GM19372 (cell line): ENCODE results near the gene NMUR1.
A peak's percentile ranks its signal among the peaks of the same experiment; 100 is the strongest.

Source experiments
- ATAC-seq: cut with Tn5 transposase; IDR thresholded peaks from one replicate; pipeline ENCODE4 v1.9.1; 2021; ENCODE audit warnings: mild to moderate bottlenecking, low read depth, moderate library complexity; ENCODE audit not compliant: unreplicated experiment

NMUR1 gene

DNA sequence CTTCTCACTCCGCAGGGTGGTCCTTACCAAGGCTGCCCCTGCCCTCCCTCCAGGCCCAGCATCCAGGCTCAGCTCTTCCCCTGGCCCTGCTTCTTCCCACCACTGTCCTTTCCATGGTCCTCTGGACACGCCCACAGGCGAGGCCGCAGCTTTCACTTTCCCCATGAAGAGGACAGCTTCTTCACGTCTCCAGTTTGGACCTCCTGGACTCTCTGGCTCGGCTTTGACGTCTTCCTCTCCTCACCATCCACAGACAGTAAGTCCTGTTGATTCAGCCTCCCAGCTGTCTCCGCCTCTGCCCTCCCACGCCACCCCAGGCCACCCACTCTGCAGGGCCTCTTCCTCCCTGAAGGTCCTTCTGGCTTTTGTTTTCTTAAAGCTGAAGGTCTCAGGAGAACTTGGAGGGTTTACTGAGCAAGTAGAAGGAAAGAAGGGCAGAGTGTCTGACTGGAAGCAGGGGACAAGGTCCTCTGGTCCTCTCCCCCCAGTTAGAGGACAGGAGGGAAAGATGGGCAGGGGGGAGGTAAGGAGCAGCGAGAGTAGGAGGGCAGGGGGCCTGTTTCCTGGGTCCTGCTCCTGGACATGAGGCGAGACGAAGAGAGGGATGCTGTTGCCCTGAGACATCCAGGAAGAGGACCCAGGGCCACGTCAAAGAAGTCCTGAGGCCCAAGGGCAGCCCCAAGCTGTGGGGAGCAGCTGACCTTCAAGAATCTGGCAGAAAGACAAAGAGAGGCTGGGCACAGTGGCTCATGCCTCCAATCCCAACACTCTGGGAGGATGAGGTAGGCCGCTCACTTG is 24.7 kb upstream of the NMUR1 start:
- ATAC-seq = no peak

DNA sequence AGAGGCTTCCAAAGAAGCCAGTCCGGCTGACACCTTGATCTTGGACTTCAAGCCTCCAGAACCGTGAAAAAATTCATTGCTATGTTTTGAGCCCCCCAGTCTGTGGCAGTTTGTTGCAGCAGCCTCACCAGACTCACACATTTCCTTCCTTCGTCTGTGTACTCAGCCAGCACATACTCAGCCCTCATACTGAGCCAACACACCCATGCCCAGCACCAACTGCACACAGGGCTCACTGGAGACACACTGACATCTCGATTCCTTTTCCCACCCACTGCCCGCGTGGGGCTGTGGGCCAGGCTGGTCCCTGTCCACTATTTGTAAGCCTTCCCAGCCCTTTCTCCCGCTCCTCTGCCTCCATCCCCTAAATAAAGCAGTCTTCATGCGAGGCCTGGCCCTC is 24.1 kb upstream of the NMUR1 start:
- no peak for ATAC-seq

- no peak for ATAC-seq
Measured at GRCh38 chr2:231552752-231553151, 22.5 kb upstream of the NMUR1 start.

- ATAC-seq = no peak
Measured at GRCh38 chr2:231549446-231550239, 19.4 kb upstream of the NMUR1 start.

DNA sequence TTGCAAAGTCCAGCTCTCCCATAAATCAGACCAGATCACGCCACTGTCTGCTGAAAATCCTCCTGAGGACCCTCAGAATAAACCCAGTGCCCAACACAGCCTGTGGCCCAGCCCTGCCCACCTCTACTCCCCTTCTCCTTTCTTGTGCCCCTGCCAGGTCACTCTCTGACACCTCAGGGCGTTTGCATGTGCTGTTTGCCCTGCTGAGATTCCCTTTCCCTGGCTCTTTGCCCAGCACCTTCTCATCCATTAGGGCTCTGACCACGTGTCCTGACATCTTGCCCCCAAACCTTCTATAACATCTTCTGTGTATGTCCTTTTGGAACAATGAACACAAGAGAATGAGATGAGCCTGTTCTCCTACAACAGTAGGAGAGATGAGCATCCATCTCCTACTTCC is 18.5 kb upstream of the NMUR1 start:
- no peak for ATAC-seq

- ATAC-seq = no peak
Measured at GRCh38 chr2:231547315-231548110, 17.3 kb upstream of the NMUR1 start.

DNA sequence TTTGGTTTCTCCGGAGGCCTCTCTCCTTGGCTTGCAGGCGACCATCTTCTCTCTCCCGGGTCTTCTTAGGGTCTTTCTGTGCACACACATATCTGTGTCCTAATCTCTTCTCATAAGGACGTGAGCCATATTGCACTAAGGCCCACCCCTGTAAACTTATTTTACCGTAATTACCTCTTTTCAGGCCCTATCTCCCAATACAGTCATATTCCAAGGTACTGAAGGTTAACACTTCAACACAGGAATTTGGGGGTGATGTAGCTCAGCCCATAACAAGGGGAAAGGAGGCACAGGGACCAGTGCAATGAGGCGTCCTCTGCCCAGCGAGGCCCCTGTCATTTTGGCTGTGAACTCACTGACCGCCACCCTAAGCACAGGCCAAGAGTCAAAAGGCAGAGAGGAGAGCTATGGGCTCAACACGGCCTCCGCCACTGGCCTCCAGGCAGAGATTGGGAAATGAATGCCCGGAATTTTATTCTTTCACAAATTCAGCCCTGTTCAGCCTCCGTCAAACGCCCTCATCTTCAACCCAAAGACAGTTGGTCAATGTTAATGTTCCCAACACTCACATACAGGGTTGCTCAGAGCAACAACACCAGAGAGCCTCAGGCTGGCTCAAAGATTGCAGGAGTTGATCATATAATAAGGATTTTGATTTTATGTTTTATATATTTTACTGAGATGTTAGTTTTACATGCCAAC is 15.9 kb upstream of the NMUR1 start:
- ATAC-seq = no peak

GRCh38 chr2:231545105-231545902 is 15.1 kb upstream of the NMUR1 start:
- ATAC-seq = peak; percentile 99

DNA sequence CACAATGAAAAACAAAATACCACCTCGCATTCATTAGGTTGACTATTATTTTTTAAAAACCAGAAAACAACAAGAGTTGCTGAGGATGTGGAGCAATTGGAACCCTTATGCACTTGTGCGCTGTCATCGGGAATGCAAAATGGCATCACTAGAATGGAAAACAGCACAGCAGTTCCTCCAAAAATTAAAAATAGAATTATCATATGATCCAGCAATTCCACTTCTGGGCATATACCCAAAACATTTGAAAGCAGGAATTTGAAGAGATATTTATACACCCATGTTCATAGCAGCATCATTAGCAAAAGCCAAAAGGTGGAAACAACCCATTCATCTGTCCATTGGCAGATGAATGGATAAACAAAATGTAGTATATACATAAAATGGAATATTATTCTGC is 11.9 kb upstream of the NMUR1 start:
- no peak for ATAC-seq

- ATAC-seq = no peak
Measured at GRCh38 chr2:231541645-231542044, 11.4 kb upstream of the NMUR1 start.

GRCh38 chr2:231539991-231540390 is 9.7 kb upstream of the NMUR1 start:
- no peak for ATAC-seq

DNA sequence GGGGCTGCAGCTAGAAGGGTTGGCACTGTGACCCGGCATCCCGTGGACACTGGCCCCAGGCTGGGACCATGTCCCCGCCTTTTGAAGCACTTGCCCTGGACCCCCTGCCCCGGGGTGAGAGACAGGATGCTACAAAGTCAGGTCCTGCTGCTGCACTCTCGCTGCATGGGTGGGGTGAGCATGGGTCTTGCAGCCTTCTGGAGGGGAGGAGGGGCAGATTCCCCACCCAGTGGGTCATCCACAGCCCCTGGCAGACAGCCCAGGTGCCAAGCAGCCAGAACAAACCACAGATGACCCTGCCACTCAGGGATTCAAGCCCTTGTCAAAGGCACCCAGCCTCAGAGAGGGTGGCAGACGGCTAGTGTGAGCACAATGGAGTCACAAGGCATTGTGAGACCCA is 5.7 kb upstream of the NMUR1 start:
- ATAC-seq = no peak

- ATAC-seq = no peak
Measured at GRCh38 chr2:231533777-231534125, 3.5 kb upstream of the NMUR1 start.

DNA sequence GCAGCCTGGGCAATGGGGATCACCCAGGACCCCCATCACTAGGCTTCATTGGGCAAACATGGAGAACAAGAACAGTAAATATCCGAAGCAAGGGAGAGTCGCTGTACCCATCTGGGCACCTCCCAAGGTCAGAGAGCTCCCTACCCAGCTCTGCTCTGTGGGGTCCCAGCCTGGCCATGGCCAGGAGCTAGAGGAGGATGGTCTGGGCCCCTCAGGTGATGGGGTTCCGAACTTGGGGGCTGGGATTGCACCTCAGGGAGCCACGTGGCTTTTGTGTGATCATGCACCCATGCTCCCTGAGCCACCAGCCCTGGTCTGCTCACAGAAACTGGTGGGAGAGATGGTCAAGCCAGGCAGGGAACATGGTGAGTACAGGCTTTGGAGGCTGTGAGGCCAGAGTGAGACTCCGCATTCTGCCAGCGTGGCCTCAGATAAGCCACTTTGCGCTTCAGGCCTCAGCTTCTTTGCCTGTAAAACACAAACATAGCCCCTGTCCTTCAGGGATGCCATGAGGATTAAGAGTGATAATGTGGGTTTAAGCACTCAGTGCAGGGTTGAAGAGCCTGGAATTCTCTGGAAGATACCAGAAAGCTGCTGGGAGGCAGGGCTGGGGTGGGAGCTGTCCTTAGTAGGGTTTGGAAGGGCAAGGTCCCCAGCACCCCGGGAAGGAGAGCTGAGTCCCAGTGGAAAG is 3.0 kb upstream of the NMUR1 start:
- no peak for ATAC-seq

GRCh38 chr2:231532756-231533035 is 2.5 kb upstream of the NMUR1 start:
- ATAC-seq = no peak

- ATAC-seq = no peak
Measured at GRCh38 chr2:231531883-231532755, 1.9 kb upstream of the NMUR1 start.

DNA sequence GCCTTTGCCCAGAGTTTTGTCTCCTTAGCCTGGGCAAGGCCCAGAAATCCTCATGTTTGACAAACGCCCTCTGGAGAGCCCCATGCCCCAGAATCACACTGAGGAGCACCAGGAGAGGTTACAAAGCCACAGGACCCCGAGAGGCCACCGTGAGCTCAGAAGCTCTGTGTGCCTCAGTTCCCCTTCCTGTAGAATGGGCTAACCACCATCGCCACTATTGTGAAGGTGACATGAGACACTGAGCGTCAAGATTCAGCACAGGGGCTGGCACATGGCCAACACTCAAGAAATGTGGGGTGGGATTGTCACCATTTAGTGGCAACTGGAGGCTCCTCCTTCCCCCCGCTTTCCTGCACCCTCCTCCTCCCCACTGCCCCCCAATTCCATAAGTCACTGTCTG is 1.2 kb upstream of the NMUR1 start:
- ATAC-seq = no peak

- ATAC-seq = no peak
Measured at GRCh38 chr2:231528636-231529030, 1.6 kb downstream of the NMUR1 start.
